Right lobe of liver (tissue), 6 donors: ENCODE measurements around the gene MRPL36. TPM values are rescaled to one million over a fixed set of nuclear protein-coding genes. Genes with fewer than 3 reads are reported as not detected.

ENCODE experiments used
- ATAC-seq, 4 donors: fragments of 200-7000 bp; cut with Tn5 transposase; one replicate each; pipeline ENCODE4 v1.9.1; 2020; ENCODE audit warnings: mild to moderate bottlenecking in 4 of 4, moderate library complexity in 4 of 4
- DNase-seq, 3 donors: peaks; one replicate each; pipeline ENCODE4 v3.0.0-alpha.2; 2020
- H3K27ac ChIP-seq, 3 donors: fragments of 200-600 bp; one replicate each; pipeline ENCODE4 v1.8.0; 2022
- H3K27me3 ChIP-seq, 2 donors: fragments of 200-600 bp; one replicate each; pipeline ENCODE4 v1.8.0; 2022
- H3K36me3 ChIP-seq, 4 donors: fragments of 200-600 bp; sonication (generic) in 1 of 4; one replicate each; pipeline versions ENCODE4 v1.5.1 to v1.8.0; 2017 to 2022; ENCODE audit warnings: control low read depth in 1 of 4
- H3K4me1 ChIP-seq, 4 donors: fragments of 200-600 bp; sonication (generic) in 1 of 4; one replicate each; pipeline versions ENCODE4 v1.5.1 to v1.8.0; 2017 to 2022; ENCODE audit warnings: control low read depth in 1 of 4
- H3K4me3 ChIP-seq, 3 donors: fragments of 200-600 bp; one replicate each; pipeline ENCODE4 v1.8.0; 2022
- H3K9me3 ChIP-seq, 4 donors: fragments of 200-600 bp; sonication (generic) in 1 of 4; one replicate each; pipeline versions ENCODE4 v1.5.1 to v1.8.0; 2017 to 2022; ENCODE audit warnings: control low read depth in 1 of 4
- CTCF ChIP-seq, 4 donors: fragments of 200-600 bp in 3 of 4; fragments of 450-650 bp in 1 of 4; IDR thresholded peaks; one replicate each; pipeline versions ENCODE4 v1.5.1 to v1.8.0; 2016 to 2022; ENCODE audit warnings: antibody characterized with exemption in 4 of 4, mild to moderate bottlenecking in 2 of 4
- POLR2A ChIP-seq: fragments of 450-650 bp; IDR thresholded peaks from one replicate; pipeline ENCODE4 v1.6.1; 2017; ENCODE audit warnings: antibody characterized with exemption, mild to moderate bottlenecking
- WGBS: methylation state at CpG from one replicate; pipeline ENCODE4 v1.1.6; 2018; ENCODE audit warnings: low coverage, low lambda C conversion rate; ENCODE audit not compliant: insufficient coverage; ENCODE audit errors: missing lambda C conversion rate; 5-methylcytosine and 5-hydroxymethylcytosine counted together
- intact Hi-C, 2 donors: fragments of 100-400 bp; cut with DNase I; formaldehyde crosslinking; loops; one replicate each; pipeline versions ENCODE4 v1.11.2 to v1.14.1; 2022
- total RNA-seq, 6 experiments: library from RNA; depleted of rRNA in 2 of 6; stranded (reverse); fragments of >200 nt in 2 of 6; fragmentation: NEBNext Ultra II Directional in 3 of 6; extraction: Animal tissue kit (Norgen Biotek cat#: 25700) in 3 of 6; gene quantifications; one replicate each; pipeline versions ENCODE4 v1.1.0 to v1.2.4, GENCODE V29; 2016 to 2023
- donor health status: DM: no; HTN: yes; CAD: no.
- donor health status: DM: no; HTN: no; CAD: no.
- donor health status: DM: no; HTN: no; CAD: no.
- donor health status: DM: no; HTN: yes; CAD: no.
- donor health status: DM: no; HTN: yes; CAD: no.

The MRPL36 gene
- total RNA-seq, 6 experiments from 2014 or later: 30.7 to 40.0 (median 35.5) TPM

- ATAC-seq: peak in 2 of 4 donors; percentile 16 to 33
- intact Hi-C loops: no loop called here
- H3K4me1 ChIP-seq: no peaks in the 10 kb centered on the region
These were observed 28.2 kb downstream of the MRPL36 start for GRCh38 chr5:1771149-1772065.

GRCh38 chr5:1770443-1770802, 29.2 kb downstream of the MRPL36 start:
- H3K27me3 ChIP-seq: no peaks in the 10 kb centered on the region
- 52% methylated on average over 4 of the region's 6 CpGs for WGBS
- intact Hi-C loops: no loop called here
- H3K9me3 ChIP-seq: no peaks in the 10 kb centered on the region
- ATAC-seq (no peak), DNase-seq (peak in 1 of 3 donors; percentile 5)
- H3K4me3 ChIP-seq: no peak overlapping the region
- no peaks in the 10 kb centered on the region for H3K36me3 ChIP-seq
- H3K27ac ChIP-seq: no peak overlapping the region
- no peaks in the 10 kb centered on the region for H3K4me1 ChIP-seq
- TF ChIP-seq POLR2A (no peak), CTCF (IDR thresholded peaks at IDR 0.05) (no peak)

More at GRCh38 chr5:1771149-1772065, 28.2 kb downstream of the MRPL36 start:
- Histone ChIP-seq H3K4me3 (no peak overlapping the region), H3K9me3 (no peaks in the 10 kb centered on the region), H3K27ac (no peak overlapping the region), H3K27me3 (no peaks in the 10 kb centered on the region), H3K36me3 (no peaks in the 10 kb centered on the region)
- TF ChIP-seq CTCF (IDR thresholded peaks at IDR 0.05) (no peak), POLR2A (no peak)
- WGBS: 47% methylated on average over 3 of the region's 20 CpGs
- DNase-seq: peak in 2 of 3 donors; percentile 7 to 29

- Histone ChIP-seq H3K9me3 (no peaks in the 10 kb centered on the region), H3K4me1 (no peaks in the 10 kb centered on the region), H3K4me3 (no peak overlapping the region), H3K27me3 (no peaks in the 10 kb centered on the region), H3K27ac (no peak overlapping the region), H3K36me3 (no peaks in the 10 kb centered on the region)
- intact Hi-C loops: loop anchor here in 1 of 2 donors (10.0 kb wide), 1 partner anchor 245 kb away; no protein-coding TSS in a partner anchor
- no peak for TF ChIP-seq POLR2A
- TF ChIP-seq CTCF (IDR thresholded peaks at IDR 0.05): no peak
- peak in 2 of 3 donors; percentile 10 to 32 for DNase-seq
- WGBS: 66% methylated on average over 18 of the region's 30 CpGs
- no peak for ATAC-seq
These were observed 29.7 kb downstream of the MRPL36 start for GRCh38 chr5:1769752-1770442.

- no peak for ATAC-seq
- intact Hi-C loops: loop anchor here in 1 of 2 donors (10.0 kb wide), 1 partner anchor 246 kb away; no protein-coding TSS in a partner anchor
These were observed 30.5 kb downstream of the MRPL36 start for GRCh38 chr5:1769017-1769640.

More at GRCh38 chr5:1769017-1769640, 30.5 kb downstream of the MRPL36 start:
- Histone ChIP-seq H3K4me3 (no peak overlapping the region), H3K9me3 (no peaks in the 10 kb centered on the region), H3K27me3 (no peaks in the 10 kb centered on the region), H3K36me3 (no peaks in the 10 kb centered on the region), H3K4me1 (no peaks in the 10 kb centered on the region), H3K27ac (no peak overlapping the region)
- DNase-seq: peak in 2 of 3 donors; percentile 15 to 48
- WGBS: 96% methylated on average over 12 of the region's 54 CpGs
- TF ChIP-seq CTCF (IDR thresholded peaks at IDR 0.05) (no peak), POLR2A (no peak)
